GM18867 (cell line): ENCODE data around the gene CFAP299.
"Not testable (repeated sequence)": the region's sequence is repeated elsewhere in the genome, so short reads cannot be mapped to it uniquely, and the experiment has no call there.

Source experiments
- ATAC-seq: cut with Tn5 transposase; IDR thresholded peaks from one replicate; pipeline ENCODE4 v1.9.1; 2021; ENCODE audit warnings: mild to moderate bottlenecking, moderate library complexity; ENCODE audit not compliant: unreplicated experiment

CFAP299 gene

DNA sequence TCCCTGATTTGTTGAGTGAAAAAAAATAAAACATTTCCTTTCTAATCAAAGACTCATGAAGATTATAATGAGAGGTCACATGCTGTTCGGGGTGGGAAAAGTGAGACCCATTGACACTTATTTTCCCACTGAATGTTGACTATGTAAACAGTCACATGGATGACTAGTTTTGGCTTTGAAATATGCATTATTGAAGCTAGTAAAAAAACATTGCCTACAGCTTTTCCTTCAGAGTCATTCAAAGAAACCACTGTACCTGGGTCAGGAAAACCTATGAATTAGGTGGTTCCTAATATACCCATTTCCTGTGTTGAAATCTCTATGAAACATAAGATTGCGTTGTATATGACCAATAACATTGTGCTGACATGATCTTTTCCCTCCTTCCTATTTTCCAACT is 251.2 kb downstream of the CFAP299 start:
- ATAC-seq: no peak

DNA sequence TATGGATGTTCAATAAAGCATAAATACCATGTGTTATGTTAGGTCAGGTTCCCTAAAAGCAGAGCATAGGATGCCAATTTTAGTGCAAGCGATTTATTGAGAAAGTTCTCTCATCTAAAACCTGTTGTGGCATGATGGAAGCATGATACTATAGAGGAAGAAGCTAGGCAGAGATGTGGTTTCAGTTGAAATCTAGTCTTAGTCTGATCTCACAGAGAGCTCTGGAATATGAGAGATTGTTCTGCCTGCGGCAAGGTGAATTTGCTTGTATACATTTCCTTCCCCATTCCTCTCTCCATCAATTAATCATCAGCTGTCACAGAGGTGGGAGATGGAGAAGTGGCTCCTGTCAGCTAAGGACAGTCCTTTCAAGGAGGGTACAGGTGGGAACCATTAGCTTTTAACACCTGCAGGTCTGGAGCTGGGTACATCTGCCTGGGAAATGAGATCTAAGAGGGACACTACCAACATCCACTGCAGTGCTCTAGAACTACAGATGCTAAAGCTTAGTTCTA is 252.4 kb downstream of the CFAP299 start:
- no peak for ATAC-seq

DNA sequence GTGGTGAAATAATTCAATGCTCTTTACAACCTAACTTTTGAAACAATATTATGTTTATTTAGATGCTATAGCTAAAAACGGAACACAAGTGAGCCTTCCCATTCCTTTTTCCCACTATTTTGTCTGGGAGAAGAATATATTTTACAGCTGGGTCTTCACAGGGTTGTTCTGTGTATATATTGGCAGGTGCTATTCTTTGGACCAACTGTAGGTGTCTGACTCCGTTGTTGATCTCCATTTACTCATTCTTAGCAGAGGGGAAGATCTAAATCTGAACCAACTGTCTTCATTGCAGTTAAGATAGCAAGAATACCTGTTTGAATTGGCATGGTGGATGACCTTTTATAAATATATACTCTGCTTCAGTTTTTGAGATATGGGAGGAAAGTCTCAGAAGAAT is 257.4 kb downstream of the CFAP299 start:
- peak; percentile 85 for ATAC-seq

DNA sequence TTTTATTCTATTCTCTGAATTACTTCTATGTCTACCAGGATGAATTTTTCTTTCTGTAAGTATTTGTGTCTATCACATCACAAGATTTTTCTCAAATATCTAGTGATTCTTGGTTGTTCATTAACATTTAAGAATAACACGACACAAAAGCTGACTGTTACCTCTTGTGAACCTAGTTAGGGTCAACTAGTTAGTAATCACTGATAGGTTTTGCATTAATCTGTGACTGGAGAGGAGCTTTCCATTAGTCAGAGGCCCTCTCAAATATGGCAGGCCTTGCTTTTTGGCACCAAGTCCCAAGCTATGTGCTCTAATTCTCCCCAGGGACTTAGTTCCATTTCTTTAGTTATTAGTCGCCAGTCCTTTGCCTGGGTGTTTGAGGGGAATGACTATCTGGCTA is 259.2 kb downstream of the CFAP299 start:
- no peak for ATAC-seq

DNA sequence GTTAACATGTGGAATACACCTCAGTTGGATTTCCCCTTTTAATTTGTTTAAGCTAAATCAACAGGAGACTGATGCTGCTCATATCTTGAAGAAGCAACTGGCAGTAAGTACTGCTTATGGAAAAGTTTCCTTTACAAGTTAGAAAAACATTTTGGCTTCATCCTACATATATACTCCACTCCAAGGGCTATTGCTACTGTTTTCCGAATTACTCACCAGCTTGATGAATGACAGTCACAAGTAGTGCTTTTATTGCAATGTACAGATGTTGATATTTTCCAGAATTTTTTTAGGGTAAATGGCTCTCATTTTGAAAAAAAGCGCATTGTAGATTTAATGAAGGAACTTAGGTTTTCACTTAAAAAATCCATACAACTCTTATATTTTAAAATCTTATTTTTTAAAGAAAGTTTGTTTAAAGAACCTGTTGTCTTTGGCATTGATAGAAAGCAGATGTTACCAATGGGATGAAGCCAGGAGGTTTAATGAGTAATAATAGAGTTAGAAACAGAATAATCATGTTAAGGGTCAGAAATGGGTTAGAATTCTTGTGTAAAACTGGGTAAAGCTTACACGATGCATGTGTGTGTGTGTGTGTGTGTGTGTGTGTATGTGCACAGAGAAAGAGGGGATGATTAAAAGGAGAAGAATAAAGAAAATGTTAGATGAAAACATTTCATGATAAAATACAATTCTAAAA is 272.9 kb downstream of the CFAP299 start:
- no peak for ATAC-seq

DNA sequence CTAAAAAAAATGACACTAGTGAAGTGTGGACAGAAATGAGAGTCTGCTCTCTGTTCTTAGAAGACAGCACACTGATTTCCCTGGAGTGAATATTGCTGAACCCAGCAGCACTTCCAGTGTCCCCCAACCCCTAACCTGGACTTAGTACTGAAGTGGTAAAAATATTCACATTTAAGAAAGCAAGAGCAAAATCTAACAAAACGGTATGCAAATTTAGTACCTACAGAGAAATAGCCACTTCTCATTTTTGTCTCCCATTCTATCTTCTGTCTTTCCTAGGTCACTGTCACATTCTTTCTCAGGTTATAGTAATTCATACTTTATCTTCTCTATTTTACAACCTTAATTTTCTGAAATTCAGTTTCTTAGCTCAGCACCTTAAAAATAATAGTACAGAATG is 274.7 kb downstream of the CFAP299 start:
- ATAC-seq: peak; percentile 37

DNA sequence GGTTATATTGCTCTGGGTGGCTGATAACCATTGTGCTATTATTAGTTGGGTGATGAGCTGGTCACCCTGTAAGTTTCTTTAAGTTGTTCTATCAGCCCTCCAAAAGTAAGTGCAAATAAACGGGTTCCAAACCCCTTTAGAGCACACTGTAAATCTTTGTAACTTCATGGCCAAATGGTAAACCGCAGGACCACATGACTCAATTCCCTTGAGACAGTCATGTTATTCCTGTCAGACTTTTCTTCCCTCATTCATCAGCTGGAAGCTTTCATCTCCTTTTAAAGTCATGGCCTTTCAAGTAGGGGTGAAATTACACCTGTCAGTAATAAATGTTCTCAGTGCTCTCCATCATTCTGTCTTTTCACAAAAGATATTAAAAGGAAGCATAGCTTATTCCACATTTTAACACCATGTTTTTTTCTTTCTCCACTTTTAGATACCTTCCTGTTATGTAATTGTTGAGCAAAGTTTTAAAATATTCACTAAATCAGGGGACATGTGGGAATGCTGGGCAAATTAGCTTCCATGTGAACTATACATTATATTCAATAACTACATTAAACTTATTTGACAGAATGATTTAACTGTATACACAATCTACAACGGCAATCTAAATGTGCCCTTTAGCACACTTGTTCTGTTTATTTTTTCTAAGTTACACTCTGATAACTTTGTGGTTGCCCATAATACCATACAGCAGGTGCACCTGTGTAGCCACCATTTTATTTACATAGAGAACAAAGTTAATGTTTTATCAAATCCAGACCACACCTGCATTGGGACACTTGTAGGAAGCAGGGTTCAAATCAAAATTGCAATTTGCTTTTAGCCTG is 275.5 kb downstream of the CFAP299 start:
- peak; percentile 73 for ATAC-seq

DNA sequence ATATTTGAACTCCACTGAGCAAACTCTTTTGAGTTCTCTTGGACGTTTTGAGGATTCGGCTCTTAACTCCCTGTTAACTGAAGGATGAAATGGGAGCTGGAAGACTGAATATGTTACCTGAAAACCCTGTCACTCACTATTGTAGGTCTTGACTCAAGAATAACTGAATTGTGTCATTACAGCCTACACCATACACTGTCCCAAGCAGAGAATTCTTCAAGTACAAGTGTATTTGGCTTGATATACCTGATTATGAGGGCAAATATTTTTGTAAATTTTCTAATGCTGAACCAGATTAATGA is 276.1 kb downstream of the CFAP299 start:
- peak; percentile 8 for ATAC-seq

DNA sequence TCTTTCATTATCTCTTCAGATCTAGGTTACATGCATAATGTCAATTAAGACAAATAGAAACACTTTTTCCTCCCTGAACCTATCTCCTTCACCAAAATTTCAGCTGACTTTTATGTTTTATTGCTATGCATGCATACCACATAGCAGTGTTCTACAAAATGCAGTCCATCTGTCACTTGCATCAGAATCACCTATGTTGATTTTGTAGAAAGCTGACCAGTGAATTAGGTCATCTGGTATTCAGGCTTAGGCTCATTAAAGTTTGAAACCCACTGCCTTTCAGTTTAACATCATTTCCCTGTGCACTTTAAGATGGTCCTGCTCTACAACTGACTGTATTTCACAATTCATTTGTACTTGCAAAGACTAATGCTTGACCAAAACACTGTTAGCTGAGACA is 277.9 kb downstream of the CFAP299 start:
- ATAC-seq: no peak

DNA sequence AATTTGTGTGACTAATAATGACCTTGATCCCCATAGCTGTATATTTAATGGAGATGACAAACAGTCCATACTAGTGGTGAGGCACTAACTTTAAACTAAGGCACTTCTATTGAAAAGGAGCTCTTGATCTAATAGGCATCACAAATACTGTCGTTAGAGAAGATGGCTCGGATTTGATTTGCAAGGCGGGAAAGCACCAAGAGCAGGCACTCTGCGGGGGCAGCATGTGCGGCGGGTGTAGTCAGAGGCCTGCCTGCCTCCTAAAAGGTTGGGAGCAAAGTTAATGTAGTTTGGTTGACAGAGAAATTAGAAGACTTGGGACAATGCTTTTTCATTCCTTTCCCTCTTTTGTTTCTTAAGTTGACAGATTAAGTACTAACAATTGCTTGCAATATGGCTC is 278.8 kb downstream of the CFAP299 start:
- no peak for ATAC-seq

DNA sequence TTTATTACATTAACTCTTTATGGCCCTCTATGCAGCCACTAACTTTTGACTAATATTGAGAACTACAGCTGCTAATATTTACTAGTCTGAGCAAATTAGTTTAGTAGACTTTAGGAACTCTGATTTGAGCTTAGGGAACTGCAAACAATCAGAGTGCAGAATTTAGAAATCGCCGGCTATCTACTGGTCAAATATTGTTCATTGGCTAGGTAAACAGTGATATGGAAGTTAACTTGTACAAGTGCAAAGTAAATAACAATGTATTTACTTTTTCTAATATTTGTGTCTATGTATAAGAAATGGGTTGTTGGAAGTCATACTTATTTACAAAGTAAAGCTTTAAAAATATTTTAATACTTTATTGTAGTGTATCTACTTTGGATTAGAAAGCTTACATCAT is 279.6 kb downstream of the CFAP299 start:
- ATAC-seq: no peak

DNA sequence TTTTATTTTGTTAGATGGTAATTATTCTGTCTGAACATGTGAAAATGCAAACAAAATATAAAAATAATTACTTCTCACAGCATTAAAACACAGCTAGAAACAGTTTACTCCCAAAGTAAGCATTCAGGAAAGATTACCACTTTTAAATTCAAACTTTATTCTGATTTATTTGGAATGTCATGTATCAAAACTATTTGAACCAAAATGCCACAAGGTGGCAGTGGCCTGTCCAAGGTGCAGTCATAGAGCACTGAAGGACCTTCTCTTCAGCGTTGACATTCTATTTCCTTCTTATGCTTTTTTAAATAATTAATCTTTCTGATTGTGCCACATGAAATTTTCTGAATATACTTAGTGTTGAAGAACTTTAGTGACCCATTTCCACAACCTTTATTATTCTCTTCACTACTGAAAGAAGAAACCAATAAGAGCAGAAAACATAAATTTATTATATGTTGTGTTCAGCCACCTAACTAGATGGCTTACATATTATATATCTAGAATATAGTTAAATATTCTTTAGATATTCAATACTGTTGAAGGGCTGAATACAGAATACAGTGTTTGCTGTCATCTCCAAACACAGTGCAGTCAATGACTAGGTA is 283.6 kb downstream of the CFAP299 start:
- no peak for ATAC-seq

DNA sequence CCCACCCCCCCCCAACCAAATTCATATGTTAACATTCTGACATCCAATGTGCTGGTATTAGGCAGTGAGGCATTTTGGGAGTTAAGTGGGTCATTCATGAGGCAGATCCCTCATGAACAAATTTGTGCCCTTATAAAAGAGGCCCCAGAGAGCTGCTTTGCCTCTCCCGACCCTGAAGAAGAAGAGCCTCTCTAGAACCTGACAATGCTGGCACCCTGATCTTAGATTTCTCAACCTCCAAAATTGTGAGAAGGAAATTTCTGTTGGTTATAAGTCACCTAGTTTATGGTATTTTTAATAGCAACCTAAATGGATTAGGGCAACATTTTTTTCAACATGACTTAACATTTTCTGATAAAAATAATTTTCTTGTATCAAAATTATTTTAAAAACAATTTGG is 296.3 kb downstream of the CFAP299 start:
- ATAC-seq: no peak

DNA sequence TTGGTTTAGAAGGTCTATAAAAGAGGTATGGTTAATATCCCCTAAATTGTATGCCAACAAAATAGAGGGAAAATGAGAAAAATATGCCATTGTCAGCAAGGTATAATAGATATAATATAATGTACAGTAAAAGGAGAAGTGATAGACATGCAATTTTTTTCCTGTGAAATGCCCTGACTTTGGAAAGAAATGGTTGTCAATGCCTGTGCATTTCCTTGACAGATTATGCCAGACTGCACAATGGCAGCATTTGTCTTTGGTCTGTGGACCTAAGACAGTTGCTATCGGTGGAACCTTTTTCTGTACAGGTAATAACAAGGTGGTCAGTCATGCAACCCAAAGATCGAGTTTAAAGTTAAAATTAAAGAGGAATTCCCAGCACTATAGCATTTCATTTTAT is 301.7 kb downstream of the CFAP299 start:
- ATAC-seq: no peak

DNA sequence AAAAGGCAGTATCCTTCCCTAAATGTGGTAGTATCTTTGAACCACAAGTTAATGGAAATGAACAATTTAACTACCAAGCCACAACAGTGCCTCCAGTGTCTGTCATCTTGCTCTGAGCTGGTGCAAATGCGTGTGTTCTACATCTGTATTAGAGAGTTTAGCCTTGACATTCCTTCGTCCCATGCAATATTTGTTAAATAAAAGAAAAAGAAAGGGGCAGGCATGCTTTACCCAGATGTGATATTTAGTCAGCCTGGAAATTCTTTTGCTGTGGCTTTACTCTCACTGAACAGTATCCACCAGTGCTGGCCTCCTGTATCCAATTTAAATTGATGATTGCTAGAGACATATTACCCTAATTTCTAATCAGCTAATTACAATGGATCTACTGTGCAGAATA is 310.5 kb downstream of the CFAP299 start:
- ATAC-seq: no peak

DNA sequence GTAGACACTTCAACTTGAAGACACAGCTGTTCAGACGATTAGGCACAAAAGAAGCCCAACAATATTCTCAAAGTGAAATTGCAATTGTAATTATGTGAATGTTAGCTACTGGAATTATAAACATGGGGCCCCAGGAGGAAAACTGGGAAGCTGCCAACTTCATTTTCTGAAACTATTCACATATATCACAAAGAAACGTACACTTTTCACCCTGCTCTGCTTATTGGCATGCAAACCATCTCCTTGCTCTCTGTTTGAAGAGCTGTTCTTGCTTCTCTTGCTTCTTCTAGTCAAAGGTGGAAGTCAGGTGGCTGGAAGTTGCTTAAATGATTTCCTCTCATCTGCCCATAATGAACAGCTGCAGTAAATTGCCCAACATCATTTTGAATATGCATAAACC is 320.1 kb downstream of the CFAP299 start:
- no peak for ATAC-seq

DNA sequence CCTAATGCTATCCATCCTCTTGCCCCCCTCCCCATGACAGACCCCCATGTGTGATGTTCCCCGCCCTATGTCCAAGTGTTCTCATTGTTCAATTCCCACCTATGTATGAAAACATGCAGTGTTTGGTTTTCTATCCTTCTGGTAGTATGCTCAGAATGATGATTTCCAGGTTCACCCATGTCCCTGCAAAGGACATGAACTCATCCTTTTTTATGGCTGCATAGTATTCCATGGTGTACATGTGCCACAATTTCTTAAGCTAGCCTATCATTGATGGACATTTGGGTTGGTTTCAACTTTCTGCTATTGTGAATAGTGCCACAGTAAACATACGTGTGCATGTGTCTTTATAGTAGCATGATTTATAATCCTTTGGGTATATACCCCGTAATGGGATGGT is 334.6 kb downstream of the CFAP299 start:
- not testable (repeated sequence) for ATAC-seq

DNA sequence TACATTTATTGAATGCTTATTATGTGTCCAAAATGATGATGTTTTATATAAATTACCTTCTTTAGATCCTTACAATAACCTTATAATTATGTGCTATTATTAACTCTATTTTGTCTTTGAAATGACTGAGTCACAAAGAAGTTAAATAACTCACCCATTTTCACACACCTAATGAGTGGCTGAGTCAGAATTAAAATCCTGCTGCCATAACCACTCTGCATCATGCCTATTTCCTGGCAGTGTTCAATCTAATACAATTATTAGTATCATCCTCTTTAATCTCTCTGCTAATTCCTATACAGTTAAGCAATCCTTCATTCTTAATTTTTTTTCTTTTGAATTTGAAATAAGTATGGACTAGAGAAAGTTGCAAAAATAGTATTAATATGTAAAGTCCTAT is 342.9 kb downstream of the CFAP299 start:
- ATAC-seq: no peak

DNA sequence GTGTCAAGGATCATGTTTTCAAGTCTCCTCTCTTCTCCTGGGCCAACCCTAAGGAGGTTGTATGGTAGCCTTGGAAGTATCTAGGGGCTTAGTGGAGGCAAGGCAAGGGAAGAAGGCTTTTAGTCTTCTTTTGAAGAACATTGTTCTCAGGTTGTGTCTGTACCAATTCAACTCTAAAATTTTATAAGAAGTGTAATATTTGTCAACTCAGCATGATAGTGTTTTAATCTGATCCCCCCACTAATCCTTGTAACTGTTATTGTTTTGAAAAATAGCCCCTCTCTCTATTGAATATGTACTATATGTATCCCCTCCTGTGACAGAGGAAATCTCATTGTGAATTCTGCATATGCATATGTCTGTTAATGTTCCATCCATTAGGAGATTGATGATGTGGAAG is 345.4 kb downstream of the CFAP299 start:
- no peak for ATAC-seq

DNA sequence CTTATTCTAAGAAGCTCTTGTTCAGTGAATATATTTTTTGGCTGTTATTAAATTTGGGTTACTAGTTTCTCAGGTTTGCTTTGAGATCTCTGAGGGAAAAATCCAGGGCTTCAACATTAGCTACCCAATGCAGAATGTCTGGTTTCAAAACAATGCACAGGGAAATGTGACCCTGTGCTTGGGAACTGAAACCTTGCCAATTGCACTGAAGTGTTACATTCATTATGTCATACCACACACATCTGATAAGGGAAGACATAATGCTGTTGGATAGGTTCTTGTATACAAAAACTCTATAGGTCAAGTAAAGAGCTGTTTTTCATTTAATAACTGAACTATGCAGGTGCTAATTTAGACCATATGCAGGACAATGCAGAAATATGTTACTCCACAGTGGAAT is 349.7 kb downstream of the CFAP299 start:
- no peak for ATAC-seq

DNA sequence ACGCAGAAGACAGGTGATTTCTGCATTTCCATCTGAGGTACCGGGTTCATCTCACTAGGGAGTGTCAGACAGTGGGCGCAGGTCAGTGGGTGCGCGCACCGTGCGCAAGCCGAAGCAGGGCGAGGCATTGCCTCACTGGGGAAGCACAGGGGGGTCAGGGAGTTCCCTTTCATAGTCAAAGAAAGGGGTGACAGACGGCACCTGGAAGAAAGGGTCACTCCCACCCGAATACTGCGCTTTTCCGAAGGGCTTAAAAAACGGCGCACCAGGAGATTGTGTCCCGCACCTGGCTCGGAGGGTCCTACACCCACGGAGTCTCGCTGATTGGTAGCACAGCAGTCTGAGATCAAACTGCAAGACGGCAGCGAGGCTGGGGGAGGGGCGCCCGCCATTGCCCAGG is 352.2 kb downstream of the CFAP299 start:
- not testable (repeated sequence) for ATAC-seq

DNA sequence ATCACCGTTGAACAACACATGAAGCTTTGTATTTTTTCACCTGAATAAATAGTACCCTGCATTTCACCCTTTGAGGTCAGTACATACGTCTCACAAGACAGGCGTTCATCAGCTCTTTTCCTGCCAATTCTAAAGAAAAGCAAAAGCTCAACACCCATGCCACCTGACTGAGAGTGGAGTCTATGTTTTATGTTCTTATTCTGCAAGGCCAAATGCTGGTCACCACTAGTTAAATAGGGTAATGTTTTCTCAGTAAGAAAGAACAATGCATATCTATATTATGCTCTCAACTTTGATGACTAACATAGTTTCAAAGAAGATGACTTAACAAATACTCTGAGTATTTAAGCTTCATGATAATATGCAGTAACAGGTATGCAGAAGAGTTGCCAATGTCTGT is 358.6 kb downstream of the CFAP299 start:
- ATAC-seq: no peak
